Stimulated activated CD4-positive, alpha-beta T cell treated with anti-CD3 and anti-CD28 coated beads, Interleukin-1b, Interleukin-23, amount 100 ng/mL, for 48 hours (primary cell): ENCODE measurements around the gene EIF3F.
A peak's percentile ranks its signal among the peaks of the same experiment; 100 is the strongest.

Source experiments
- DNase-seq: peaks from one replicate; pipeline ENCODE4 v3.0.0-alpha.2; 2020

EIF3F gene

DNA sequence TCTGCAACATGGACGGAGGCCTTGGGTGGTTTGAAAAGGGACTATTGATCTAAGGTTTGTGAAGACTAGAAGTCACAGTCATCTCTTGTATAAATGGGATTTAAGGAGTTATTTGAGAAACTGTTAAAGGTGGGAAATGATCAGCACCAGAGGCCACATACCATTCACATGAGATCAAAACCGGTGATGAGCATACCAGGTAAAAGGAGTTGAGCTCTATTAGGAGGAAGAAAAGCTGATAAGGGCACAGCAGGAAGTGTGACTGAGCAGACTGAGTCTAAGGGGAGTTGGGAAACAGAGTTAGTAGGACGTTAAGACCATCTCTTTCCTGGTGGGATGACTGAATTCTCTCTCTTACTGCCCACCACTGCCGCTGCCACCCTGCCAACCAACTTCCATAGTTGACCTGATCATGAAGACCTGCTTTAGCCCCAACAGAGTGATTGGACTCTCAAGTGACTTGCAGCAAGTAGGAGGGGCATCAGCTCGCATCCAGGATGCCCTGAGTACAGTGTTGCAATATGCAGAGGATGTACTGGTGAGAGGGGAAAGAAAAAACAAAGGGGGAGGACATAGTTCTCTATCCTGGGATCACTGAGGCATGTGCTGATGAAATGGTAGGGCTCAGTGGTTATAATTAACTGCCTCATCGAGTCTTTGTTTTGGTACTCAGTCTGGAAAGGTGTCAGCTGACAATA, 7.6 kb downstream of the EIF3F start:
- DNase-seq, result no peak

DNA sequence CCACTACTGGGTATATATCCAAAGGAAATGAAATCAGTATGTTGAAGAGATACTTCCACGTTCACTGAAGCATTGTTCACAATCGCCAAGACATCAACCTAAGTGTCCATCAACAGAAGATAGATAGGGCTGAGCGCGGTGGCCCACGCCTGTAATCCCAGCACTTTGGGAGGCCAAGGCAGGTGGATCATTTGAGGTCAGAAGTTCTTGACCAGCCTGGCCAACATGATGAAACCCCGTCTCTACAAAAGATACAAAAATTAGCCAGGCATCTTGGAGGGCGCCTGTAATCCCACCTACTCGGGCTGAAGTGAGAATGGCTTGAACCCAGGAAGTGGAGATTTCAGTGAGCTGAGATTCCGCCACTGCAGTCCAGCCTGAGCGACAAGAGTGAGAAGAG, 12.7 kb downstream of the EIF3F start:
- no peak for DNase-seq

DNA sequence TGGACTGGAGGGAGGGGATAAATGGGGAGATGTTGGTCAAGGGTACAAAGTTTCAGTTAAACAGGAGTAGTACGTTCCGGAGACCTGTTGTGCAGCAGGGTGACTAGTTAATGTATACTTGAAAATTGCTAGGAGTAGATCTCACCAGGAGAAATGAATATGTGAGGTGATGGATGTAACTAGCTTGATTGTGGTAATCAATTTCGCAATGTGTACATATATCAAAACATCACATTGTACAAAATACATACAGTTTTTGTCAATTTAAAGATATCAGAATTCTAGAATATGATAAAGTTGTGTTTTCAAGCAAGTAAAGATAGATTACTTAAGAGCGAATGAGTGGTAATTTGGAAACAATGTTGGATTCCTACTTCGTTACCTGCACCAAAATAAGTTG, 13.3 kb downstream of the EIF3F start:
- DNase-seq, result no peak

DNA sequence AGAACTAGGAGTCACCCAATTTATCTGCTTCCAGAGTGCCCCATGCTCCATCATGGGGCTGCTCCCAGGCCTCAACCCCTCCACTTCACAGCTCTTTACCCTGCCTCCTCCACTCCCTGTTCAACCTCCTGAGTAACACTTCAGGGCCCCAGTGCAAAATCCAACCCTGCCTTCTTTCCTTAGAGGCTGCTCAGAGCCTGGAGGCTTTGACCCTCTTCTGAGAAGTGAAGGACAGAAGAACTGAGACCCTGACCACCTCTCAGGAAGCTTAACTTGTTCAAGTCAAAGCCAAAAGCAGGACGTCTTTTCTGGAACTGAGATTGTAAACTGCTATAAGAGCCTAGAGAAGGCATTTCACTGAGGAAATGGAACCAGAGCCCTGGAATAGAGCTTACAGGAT, 15.5 kb downstream of the EIF3F start:
- no peak for DNase-seq

DNA sequence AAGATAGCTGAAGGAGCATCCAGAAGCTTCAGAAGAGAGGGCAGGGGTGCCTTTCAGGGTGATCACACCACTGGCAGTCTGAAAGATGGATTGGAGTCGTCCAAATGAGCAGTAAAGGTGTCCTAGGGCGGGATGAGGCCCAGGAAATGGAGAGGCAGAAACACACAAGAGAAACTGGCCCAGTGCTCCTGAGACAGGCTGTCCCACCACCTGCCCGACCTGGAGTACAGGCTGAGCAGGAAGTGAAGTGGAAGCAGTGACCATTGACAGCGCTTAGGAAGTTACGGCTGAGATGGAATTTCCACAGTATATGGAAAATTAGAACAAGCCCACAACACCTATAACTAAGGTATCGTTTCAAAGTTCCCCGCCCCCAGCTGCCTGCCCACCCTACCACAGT, 16.1 kb downstream of the EIF3F start:
- DNase-seq, result no peak

DNA sequence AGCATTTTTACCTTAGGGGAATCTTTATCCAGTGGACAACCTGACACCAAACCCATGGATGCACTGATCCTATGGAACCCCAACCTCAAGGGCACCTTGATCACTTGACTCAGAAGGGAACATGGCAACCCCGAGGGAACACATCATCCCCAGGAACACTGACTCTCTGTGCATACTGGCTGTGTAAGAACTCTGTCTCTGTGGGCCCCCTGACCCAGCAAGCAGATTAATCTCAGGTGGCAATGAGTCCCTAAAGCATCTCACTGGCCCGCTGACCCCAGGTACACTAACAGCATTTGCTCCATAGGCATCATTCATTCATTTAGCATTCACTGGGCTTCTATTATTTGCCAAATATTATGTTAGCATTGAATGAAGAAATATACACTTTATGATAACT, 16.9 kb downstream of the EIF3F start:
- DNase-seq, result no peak

DNA sequence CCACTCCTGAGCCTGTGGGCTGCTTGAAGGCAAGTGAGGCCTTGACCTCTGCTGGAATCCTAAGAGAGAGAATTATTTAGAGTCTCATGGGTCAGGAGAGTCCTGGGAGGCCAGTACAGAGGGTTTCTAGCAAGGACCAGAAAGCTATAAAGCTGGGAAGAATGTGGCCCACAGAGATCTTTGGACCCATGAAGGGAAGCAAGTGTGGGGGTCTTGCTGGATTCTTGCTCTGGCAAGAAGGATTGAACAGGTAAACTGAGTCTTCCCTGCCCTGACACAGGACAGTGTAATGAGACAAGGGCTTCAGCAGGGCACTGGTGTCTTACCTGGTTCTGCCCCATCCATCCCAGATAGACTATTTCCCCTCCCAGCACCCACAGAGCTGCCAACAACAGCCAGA, 18.4 kb downstream of the EIF3F start:
- no peak for DNase-seq

DNA sequence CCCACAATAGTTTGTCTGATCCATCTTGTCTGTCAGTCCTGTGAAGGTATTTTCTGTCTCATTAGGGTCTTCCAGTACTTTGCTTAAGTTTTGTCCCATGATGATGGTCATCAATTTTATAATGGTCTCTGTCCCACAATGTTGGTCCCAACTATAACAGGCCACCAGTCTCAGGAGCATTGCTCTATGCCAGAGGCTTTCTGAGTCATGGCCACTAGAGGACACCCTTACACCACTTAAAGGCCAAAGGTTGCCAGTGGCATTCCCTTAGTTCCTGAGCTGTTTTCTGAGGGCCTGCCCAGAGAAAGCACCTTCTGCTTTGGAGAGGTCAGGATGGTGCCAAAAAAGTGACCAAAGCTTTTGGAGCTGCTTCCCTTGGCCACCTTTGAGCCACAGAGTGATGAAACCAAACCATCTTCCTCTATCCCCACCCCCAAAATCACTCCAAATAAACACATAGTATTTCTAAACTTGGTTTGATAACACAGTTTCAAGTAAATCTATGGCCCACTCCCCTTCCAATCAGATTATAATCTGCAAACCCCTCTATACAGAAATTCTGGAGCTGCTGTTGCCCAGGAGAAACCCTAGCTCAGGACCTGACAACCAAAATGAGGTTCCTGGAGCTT, 19.3 kb downstream of the EIF3F start:
- peak; percentile 34 for DNase-seq

DNA sequence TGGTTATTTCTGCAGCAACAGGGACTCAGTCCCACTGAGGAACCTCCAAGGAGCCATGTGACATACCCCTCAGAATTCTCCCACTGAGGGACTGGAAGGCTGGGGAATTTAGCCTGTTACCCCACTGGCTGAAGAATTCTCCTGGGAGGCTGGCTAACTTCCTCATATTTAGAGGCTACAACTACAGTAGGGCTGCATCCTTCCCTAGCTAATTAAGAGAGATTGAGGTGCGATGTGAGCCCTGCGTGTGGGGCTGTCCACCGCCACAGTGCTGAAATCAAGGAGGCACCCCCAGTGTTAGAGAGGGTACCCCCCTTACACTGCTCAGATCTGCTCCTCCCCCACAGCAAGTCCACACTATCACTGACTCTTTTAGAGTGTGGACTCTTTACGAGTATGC, 21.1 kb downstream of the EIF3F start:
- no peak for DNase-seq

DNA sequence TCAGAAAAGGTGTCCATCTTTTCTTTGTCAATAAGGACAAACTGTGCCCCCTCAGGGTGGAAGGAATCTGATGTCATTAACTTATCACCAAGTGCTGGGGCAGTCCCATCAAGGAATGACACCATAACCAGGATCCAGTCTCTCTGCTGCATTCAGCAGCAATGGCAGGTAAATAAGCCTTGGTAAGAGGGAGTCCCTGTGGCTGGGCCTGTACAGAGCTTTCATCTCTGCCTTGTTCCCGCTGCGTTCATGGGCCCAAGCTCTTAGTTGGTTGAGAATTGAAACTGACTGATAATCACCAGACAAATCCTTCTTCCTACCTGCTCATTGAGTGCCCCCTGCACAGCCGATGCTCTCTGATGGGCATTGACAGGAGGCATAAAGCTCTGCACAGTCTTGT, 22.7 kb downstream of the EIF3F start:
- no peak for DNase-seq

DNA sequence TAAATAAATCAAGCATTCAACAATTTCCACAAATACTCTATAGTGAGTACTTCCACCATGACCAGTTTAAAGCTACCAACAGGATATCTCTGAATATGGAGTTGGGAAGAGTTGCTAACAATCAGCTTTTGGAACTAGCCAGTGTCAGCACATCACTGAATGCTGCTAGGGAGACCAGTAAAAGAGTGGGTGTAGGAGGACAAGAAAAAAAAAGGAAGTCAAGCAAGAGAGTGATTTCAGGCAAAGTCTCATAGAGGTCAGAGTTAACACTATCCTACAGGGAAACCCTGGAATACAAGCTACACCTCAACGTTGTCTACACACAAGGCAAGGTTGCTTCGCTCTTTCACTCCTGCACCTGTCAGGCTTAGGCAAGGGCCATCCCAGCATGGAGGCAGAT, 24.2 kb downstream of the EIF3F start:
- no peak for DNase-seq

DNA sequence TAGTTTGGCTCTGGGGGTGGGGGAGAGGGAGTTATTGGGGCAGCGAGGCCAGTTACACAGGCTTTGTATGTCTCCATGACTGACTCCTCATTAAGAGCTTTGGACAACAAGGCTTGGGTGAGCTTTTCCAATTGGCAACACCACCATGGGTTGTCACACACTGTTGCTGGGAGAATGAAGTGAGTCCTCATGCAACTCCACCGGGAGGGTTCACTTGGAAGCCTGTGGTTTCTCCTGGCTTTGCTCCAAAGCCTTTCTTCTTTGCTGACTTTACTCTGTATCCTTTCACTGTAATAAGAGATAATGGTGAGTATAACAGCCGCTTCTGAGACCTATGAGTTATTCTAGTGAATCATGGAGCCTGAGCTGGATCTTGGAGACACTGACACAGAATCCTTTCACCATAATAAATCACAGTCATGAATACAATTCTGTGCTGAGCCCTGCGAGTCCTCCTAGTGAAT, 24.9 kb downstream of the EIF3F start:
- DNase-seq, result no peak

DNA sequence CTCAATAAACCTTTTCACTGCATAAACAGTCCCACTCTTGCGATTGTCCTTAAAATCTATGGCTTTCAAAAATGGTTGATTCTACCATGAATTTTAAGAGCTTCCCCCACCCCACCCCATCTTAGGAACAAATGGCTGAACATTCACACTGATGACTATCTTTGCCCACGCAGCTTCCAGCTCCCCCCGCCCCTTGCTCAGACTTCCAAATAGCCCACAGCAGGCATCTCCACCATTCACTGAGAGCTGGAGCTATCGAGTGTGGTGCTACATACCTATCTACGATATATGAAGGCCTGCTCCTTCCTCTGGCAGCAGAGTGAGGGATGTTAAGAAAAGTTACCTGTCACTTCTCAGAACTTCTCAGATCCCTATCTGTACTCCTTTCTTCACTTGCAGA, 26.7 kb downstream of the EIF3F start:
- no peak for DNase-seq

DNA sequence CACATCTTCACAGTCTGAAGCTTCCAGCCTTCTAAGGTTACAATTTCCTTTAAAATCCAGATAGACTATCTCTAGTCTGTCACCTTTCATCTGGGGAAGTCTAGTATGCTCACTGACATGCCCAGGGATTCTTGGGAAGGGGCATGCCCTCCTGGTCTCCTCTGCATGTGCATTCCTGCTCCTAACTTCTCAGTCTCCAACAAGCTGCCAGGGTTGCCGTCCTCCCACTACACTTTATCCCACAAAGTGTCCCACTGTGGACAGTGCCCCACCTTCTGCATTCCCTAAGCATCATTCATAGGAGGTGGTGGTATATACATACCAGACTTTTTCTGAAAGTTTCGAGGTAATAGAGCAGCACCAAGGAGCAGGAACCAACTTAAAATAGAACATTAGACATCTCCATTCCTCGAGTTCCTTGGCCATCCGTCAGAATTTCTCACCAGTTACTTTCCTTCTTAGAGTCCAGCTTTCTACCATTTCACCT, 28.7 kb downstream of the EIF3F start:
- DNase-seq, result no peak

DNA sequence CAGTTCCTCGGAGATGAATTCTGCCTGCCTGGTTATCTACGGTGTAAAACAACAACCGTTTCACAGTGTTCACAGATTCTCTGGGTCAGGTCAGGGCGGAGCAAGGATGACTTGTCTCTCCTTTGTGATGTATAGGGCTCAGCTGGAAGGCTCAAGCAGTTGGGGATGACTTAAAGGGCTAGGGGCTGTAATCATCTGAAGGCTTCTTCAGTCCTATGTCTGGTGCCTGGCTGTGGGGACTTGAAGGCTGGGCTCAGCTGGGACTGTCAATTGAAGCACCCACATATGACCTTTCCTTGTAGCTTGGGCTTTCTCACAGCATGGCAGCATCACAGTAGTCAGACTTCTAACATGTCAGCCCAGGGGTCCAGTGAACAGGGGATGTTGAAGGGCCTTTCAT, 29.3 kb downstream of the EIF3F start:
- DNase-seq, result no peak

DNA sequence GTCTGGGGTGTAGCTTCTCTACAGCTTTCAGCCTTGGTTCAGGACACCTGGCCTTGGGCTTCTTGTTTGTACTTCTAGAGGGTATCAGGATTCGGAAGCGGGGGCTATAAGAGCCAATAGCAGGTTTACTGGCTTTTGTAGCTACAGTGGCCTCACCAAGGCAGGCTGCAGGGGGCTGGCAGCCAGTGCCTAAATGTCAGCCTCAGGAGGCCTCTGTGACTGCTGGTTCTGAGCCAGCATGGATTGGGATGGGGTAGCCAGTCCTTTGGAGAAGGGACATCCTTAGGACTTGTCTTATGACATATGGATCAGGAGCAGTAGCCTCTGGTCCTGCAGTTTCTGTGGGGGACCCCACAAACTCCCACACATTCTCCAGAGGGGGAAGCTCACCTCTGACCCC, 29.9 kb downstream of the EIF3F start:
- DNase-seq, result no peak

DNA sequence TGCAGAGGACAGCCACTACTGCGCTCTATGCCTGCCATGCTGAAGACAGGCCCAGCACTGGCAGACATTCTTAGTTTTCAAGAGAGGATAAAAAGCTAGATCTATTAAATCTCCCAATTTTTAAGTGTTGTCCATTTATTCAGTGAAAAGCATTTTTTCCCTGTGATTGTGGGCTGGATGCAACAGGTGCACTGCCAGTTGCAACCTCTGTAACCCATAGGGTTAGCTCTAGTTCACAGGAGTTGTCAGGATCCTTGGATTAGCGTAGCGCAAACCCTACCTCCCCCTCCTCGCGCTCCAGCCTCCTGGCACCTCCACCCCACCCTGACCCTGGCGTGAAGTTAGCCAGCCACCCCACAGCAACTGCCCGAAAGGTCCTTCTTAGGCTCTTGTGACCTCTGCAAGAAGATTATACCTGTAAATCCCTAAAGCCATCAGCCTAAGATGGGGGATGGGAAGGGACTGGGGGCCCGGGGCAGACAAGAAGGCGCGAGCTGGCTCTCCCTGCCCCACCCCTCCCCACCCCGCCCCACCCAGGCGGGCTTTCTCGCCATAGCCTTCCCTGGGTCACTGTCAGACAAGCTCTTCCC, 30.9 kb downstream of the EIF3F start:
- no peak for DNase-seq

DNA sequence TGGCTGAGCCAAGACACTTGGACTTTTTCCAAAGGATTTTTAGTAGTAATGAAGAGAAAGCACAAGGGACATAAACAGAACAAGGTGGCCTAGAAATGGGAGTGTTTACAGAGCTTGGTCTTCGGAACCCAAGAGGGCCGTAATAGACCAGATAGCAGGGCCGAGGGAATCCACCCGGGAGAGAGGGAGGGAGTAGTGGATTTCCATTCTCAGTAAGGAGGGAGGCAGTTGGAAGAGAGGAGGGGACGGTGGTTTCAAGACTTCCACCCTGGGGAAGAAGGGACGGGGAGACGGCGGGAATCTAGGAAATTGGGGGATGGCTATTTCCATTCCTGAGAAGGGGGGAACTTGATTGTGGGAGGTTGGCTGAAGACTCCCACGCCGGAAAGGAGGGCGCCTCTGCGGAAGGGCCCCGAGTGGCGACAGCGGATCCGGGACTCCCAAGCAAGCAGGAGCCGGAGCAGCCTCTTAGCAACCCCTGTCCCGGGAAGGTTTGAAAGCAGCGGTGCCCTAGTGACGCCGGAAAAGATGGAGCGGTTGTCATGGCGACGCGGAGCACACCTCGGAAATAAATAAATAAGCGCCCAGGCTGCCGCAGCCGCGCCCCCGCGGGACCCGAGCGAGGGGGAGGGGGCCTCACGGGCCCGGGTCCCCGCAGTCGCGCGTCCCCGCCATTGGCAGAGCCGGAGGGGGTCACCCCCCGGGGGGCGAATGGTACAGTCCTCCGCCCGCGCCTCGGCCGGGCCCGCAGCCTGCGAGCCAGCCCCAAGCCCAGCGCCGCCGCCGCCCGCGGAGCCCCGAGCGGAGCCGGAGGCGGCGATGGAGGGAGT, 31.6 kb downstream of the EIF3F start:
- DNase-seq, result peak; percentile 49

DNA sequence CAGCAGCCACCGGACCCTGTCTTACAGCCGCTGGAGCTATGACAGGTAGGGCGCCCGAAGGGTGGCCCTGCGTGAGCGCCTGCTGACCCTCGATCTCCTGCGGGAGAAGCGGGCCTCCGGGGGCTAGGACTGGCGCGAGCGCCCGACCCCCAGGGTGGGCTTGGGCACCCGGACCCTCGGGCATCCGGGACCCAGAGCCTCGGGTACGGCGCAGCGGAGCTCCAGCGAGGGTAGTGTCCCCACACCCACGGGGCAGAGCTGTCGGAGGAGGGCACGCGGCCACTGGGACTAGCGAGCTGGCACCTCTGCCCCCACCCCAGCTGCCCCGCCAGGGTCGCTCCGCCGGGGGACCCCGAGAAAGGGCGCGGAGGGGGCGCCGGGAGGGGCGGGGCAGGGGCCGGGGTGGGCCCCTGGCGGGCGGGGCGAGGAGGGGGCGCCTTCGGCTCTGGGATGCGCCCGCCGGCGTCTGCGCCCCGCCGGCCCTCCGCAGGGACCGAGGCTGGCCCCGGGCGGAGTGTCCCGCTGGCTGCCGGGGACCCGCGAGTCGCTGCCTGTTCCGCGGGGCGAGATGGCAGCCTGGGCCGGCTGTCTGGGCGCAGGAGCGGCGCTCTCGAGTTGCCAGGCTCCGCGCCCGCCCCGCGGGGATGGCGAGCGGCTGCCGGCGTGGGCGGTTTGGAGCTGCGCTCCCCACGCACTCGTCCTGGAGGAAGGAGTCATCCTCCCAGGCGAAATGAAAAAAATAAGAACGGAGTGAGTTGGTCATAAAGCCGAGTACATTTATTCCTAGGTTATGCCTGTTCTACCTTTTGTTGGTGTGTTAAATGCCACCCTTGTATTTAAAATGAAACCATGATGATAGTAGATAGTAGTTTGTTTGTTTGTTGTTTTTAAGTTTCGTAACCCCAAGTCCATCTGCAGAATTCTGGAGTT, 32.4 kb downstream of the EIF3F start:
- peak; percentile 15 for DNase-seq

DNA sequence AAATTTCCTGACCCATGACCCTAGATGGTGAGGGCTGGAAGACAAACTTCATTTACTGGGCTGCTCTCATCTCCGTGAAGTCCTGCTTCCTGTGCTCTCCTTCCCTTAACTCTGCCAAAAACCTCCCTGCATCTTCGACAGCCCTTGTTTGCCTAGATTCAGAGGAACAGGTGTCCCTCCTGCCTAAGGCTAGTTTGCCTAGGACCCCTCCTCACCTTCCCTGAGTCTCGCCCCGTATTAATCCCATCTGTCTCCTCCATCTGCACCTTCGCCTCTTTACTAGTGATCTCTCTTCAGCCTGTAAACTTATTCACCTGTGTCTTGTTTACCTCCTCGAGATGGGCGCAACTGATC, 33.1 kb downstream of the EIF3F start:
- DNase-seq, result no peak

DNA sequence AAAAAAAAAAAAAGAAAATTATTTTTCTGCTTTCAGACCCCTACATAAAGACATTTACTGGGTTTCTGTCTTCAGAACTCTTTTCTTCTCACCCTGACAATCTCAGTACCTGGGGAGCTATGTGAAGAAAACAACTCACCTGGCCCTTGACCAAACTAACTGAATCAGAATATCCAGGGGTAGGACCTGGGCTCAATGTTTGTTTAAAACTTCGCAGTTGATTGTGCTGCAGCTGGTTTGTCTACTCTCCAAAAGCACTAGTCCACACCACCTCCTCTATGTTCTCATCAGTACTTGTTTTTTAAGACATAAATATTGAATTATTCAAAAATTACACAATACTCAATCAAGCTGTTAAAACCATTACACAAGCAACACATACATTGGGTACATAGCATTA, 34.8 kb downstream of the EIF3F start:
- DNase-seq, result no peak

DNA sequence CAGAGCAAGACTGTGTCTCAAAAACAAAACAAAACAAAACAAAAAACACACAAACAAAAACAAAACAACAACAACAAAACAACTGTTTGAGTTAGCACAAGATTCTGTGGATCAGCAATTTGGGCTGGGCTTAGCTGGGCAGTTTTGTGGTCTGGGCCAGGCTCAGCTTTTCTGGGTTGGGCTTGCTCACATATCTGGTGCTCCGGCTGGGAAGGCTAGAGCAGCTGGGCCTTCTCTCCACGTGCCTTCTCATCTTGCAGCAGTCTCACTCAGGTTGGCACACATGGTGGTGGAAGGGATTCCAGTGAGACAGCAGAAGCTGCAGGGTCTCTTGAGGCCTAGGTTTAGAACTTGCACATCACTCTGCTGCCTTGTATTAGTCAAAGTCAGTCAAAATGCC, 35.7 kb downstream of the EIF3F start:
- DNase-seq, result no peak
